Gastroesophageal sphincter (tissue), 4 donors: ENCODE results near the gene CREBBP. TPM values are rescaled to one million over a fixed set of nuclear protein-coding genes. Genes with fewer than 3 reads are reported as not detected.
A peak's percentile ranks its signal among the peaks of the same experiment; 100 is the strongest.
"Not testable (repeated sequence)": the region's sequence is repeated elsewhere in the genome, so short reads cannot be mapped to it uniquely, and the experiment has no call there.

Experiments used
- ATAC-seq: fragments of 150-250 bp; one replicate; pipeline ENCODE4 v1.9.1; 2016; ENCODE audit warnings: mild to moderate bottlenecking, moderate library complexity
- H3K27ac ChIP-seq, 4 donors: fragments of 200-600 bp; sonication (generic) in 3 of 4; 1 replicate in 3 of 4; 2 replicates in 1 of 4; pipeline ENCODE4 v1.5.1; 2016 to 2019
- H3K27me3 ChIP-seq: fragments of 200-600 bp; sonication (generic); one replicate; pipeline ENCODE4 v1.5.1; 2019
- H3K36me3 ChIP-seq, 2 donors: fragments of 200-600 bp; sonication (generic); one replicate each; pipeline ENCODE4 v1.5.1; 2019; ENCODE audit warnings: control low read depth in 1 of 2
- H3K4me1 ChIP-seq, 3 donors: fragments of 200-600 bp; sonication (generic); 1 replicate in 2 of 3; 2 replicates in 1 of 3; pipeline ENCODE4 v1.5.1; 2016 to 2019; ENCODE audit warnings: control low read depth in 2 of 3
- H3K4me3 ChIP-seq, 2 donors: fragments of 200-600 bp; sonication (generic); one replicate each; pipeline ENCODE4 v1.5.1; 2019; ENCODE audit warnings: mild to moderate bottlenecking in 1 of 2, moderate library complexity in 1 of 2
- H3K9me3 ChIP-seq, 3 donors: fragments of 200-600 bp; sonication (generic); one replicate each; pipeline ENCODE4 v1.5.1; 2017 to 2019; ENCODE audit warnings: control low read depth in 2 of 3
- CTCF ChIP-seq, 4 experiments: fragments of 200-600 bp in 2 of 4; fragments of 450-650 bp in 2 of 4; sonication (generic) in 1 of 4; IDR thresholded peaks; one replicate each; pipeline ENCODE4 v1.5.1; 2017 to 2019; ENCODE audit warnings: antibody characterized with exemption in 4 of 4, mild to moderate bottlenecking in 2 of 4, moderate library complexity in 2 of 4
- EP300 ChIP-seq: sonication (generic); formaldehyde crosslinking; IDR thresholded peaks from one replicate; pipeline ENCODE4 v1.6.1; 2017; ENCODE audit warnings: antibody characterized with exemption, mild to moderate bottlenecking
- POLR2A ChIP-seq, 2 donors: fragments of 450-650 bp; IDR thresholded peaks; one replicate each; pipeline ENCODE4 v1.6.1; 2017; ENCODE audit warnings: antibody characterized with exemption in 2 of 2, mild to moderate bottlenecking in 2 of 2, moderate library complexity in 1 of 2
- POLR2AphosphoS5 ChIP-seq: sonication (generic); formaldehyde crosslinking; IDR thresholded peaks from one replicate; pipeline ENCODE4 v1.6.1; 2017; ENCODE audit warnings: antibody characterized with exemption
- WGBS, 2 donors: methylation state at CpG; one replicate each; pipeline ENCODE4 v1.1.5; 2018; ENCODE audit warnings: low coverage in 1 of 2; 5-methylcytosine and 5-hydroxymethylcytosine counted together
- total RNA-seq, 4 donors: library from RNA; depleted of rRNA; stranded (reverse); fragments of >200 nt; gene quantifications; one replicate each; pipeline ENCODE4 v1.1.0, GENCODE V29; 2016

The CREBBP gene
- total RNA-seq, result 100 to 1,000 TPM in 1 of 4 donors, 10 to 100 TPM in 3; 45.9 to 115 (median 61.7) TPM

- no peaks in the 10 kb centered on the region for H3K36me3 ChIP-seq
- H3K4me3 ChIP-seq, result peak within 1 kb of the TSS; percentile 90
- H3K9me3 ChIP-seq, result no peaks in the 10 kb centered on the region
- ATAC-seq, result peak; percentile 91
- H3K4me1 ChIP-seq, result peaks cover under 1 to 38% (median 24%) of the 10 kb centered on the region in 3 donors
- peak within 1 kb of the TSS; percentile 68 to 99 (median 90) for H3K27ac ChIP-seq
- H3K27me3 ChIP-seq, result no peaks in the 10 kb centered on the region
- TF ChIP-seq EP300 (no peak), POLR2A (IDR thresholded peaks at IDR 0.05) (peak; percentile 45 to 57), POLR2AphosphoS5 (peak; percentile 37), CTCF (IDR thresholded peaks at IDR 0.05) (peak in 1 of 4 experiments; percentile 16)
- 45% methylated on average over 4 of the region's 96 CpGs; no CpG with 5 or more reads in 1 of the 2 donors for WGBS, 2 donors
Measured at GRCh38 chr16:3880623-3881498, at the start of gene CREBBP. Gene CREBBP, minus strand, starts transcription at chr16:3880713. Its CDS starts 797 bp downstream, at chr16:3879916.

DNA sequence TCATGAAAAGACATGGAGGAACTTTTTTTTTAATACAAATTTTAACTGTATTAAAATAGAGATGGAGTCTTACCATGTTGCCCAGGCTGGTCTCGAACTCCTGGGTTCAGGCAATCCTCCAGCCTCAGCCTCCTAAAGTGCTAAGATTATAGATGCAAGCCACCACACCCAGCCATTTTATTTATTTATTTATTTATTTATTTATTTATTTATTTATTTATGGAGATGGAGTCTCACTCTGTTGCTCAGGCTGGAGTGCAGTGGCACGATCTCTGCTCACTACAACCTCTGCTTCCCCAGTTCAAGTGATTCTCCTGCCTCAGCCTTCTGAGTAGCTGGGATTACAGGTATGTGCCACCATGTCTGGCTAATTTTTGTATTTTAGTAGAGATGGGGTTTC is 46.6 kb upstream of the CREBBP start:
- H3K9me3 ChIP-seq, H3K4me1 ChIP-seq, ATAC-seq, H3K4me3 ChIP-seq, H3K27ac ChIP-seq, H3K36me3 ChIP-seq, H3K27me3 ChIP-seq: not testable (repeated sequence)
- 86 to 100% methylated on average over 1 to 2 of the region's 2 CpGs for WGBS, 2 donors

- Histone ChIP-seq H3K27me3 (peaks cover 17% of the 10 kb centered on the region), H3K4me3 (no peak overlapping the region), H3K4me1 (no peaks in the 10 kb centered on the region), H3K27ac (no peak overlapping the region), H3K9me3 (peaks cover 0 to 7% (median 0%) of the 10 kb centered on the region in 3 donors), H3K36me3 (no peaks in the 10 kb centered on the region)
- TF ChIP-seq EP300, result no peak
- no peak for ATAC-seq
Measured at GRCh38 chr16:3924763-3925162, 44.2 kb upstream of the CREBBP start.

GRCh38 chr16:3922241-3922640 is 41.7 kb upstream of the CREBBP start:
- WGBS, 2 donors, result 50 to 54% methylated on average over 2 to 6 of the region's 13 CpGs
- H3K36me3 ChIP-seq, result no peaks in the 10 kb centered on the region
- peaks cover 17% of the 10 kb centered on the region for H3K27me3 ChIP-seq
- TF ChIP-seq CTCF (IDR thresholded peaks at IDR 0.05) (no peak), EP300 (no peak), POLR2A (IDR thresholded peaks at IDR 0.05) (no peak), POLR2AphosphoS5 (no peak)
- no peak overlapping the region for H3K4me3 ChIP-seq
- H3K27ac ChIP-seq, result no peak overlapping the region
- no peak for ATAC-seq
- H3K4me1 ChIP-seq, result no peaks in the 10 kb centered on the region
- peaks cover 0 to 21% (median 0%) of the 10 kb centered on the region in 3 donors for H3K9me3 ChIP-seq

GRCh38 chr16:3920206-3920605 is 39.7 kb upstream of the CREBBP start:
- Histone ChIP-seq H3K27ac (no peak overlapping the region), H3K9me3 (peaks cover 0 to 25% (median 0%) of the 10 kb centered on the region in 3 donors), H3K36me3 (no peaks in the 10 kb centered on the region), H3K4me1 (no peaks in the 10 kb centered on the region), H3K4me3 (no peak overlapping the region), H3K27me3 (peaks cover 17% of the 10 kb centered on the region)
- no peak for TF ChIP-seq POLR2A (IDR thresholded peaks at IDR 0.05)
- TF ChIP-seq EP300, result no peak
- no peak for TF ChIP-seq POLR2AphosphoS5
- TF ChIP-seq CTCF (IDR thresholded peaks at IDR 0.05), result no peak
- 64 to 88% methylated on average over 2 to 6 of the region's 8 CpGs for WGBS, 2 donors
- ATAC-seq, result no peak

DNA sequence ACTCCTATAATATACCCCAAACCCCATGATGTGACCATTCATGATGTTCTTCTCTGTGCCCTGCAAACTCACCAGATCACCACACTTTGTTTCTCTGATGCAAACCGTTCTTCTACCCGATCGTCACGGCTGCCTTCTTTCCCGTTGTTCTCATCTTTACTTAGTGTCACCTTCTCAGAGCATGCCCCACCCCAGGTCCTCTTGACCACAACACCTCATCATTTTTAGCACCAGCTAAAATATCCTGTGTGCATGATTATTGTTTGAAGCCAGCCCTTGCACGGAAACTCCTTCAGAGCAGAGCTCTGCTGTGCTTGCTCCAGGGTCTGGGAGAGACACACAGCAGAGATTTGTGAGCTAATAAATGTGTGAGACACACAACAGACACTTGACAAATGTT is 38.9 kb upstream of the CREBBP start:
- 75 to 90% methylated on average over 6 of the region's 6 CpGs for WGBS, 2 donors
- H3K9me3 ChIP-seq, result peaks cover 0 to 25% (median 0%) of the 10 kb centered on the region in 3 donors
- peaks cover 17% of the 10 kb centered on the region for H3K27me3 ChIP-seq
- no peaks in the 10 kb centered on the region for H3K4me1 ChIP-seq
- no peak for ATAC-seq
- TF ChIP-seq POLR2AphosphoS5 (no peak), POLR2A (IDR thresholded peaks at IDR 0.05) (no peak), EP300 (no peak), CTCF (IDR thresholded peaks at IDR 0.05) (no peak)
- H3K4me3 ChIP-seq, result no peak overlapping the region
- no peaks in the 10 kb centered on the region for H3K36me3 ChIP-seq
- H3K27ac ChIP-seq, result no peak overlapping the region
